G401 (cell line): ENCODE data around the gene SORL1. TPM values are rescaled to one million over a fixed set of nuclear protein-coding genes. Genes with fewer than 3 reads are reported as not detected.
"Not testable (repeated sequence)": the region's sequence is repeated elsewhere in the genome, so short reads cannot be mapped to it uniquely, and the experiment has no call there.

ENCODE experiments used
- DNase-seq: peaks from one replicate; pipeline ENCODE4 v3.0.0-alpha.2; 2015; ENCODE audit warnings: low spot score
- in situ Hi-C: cut with HindIII; loops from 2 replicates; pipeline ENCODE4 v1.10.0; 2016; ENCODE audit warnings: low sequenced_read_pairs, mixed read lengths
- total RNA-seq: library from RNA; depleted of rRNA; stranded (reverse); fragments of >200 nt; shearing (Covaris generic); gene quantifications from 2 replicates; pipeline ENCODE4 v1.2.3, GENCODE V29; 2014; rRNA removed

SORL1 gene, protein sequence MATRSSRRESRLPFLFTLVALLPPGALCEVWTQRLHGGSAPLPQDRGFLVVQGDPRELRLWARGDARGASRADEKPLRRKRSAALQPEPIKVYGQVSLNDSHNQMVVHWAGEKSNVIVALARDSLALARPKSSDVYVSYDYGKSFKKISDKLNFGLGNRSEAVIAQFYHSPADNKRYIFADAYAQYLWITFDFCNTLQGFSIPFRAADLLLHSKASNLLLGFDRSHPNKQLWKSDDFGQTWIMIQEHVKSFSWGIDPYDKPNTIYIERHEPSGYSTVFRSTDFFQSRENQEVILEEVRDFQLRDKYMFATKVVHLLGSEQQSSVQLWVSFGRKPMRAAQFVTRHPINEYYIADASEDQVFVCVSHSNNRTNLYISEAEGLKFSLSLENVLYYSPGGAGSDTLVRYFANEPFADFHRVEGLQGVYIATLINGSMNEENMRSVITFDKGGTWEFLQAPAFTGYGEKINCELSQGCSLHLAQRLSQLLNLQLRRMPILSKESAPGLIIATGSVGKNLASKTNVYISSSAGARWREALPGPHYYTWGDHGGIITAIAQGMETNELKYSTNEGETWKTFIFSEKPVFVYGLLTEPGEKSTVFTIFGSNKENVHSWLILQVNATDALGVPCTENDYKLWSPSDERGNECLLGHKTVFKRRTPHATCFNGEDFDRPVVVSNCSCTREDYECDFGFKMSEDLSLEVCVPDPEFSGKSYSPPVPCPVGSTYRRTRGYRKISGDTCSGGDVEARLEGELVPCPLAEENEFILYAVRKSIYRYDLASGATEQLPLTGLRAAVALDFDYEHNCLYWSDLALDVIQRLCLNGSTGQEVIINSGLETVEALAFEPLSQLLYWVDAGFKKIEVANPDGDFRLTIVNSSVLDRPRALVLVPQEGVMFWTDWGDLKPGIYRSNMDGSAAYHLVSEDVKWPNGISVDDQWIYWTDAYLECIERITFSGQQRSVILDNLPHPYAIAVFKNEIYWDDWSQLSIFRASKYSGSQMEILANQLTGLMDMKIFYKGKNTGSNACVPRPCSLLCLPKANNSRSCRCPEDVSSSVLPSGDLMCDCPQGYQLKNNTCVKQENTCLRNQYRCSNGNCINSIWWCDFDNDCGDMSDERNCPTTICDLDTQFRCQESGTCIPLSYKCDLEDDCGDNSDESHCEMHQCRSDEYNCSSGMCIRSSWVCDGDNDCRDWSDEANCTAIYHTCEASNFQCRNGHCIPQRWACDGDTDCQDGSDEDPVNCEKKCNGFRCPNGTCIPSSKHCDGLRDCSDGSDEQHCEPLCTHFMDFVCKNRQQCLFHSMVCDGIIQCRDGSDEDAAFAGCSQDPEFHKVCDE (N-terminal part only)
- total RNA-seq: 0.14 TPM in 1 of 2 replicates, not detected in the other

DNA sequence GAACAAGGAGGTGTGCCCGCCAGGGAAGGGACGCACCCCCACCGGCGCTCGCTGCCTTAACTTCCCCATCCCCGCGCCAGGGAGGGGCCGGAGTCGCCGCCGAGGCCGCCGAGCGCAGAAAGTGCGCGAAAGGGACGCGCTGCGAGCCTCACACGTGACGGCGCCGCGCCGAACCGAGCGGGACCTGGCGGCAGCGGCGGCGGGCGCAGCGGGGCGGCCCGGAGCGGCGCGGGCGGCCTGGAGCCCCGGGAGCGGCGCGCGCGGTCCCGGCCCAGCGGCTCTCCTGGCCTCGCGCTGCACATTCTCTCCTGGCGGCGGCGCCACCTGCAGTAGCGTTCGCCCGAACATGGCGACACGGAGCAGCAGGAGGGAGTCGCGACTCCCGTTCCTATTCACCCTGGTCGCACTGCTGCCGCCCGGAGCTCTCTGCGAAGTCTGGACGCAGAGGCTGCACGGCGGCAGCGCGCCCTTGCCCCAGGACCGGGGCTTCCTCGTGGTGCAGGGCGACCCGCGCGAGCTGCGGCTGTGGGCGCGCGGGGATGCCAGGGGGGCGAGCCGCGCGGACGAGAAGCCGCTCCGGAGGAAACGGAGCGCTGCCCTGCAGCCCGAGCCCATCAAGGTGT is at the start of gene SORL1:
Gene SORL1, plus strand, starts transcription at position 329 of the 623 bp plus-strand sequence. Its CDS starts 18 bp downstream, at position 347.
- in situ Hi-C loops: no loop called here
- DNase-seq: peak; percentile 81

DNA sequence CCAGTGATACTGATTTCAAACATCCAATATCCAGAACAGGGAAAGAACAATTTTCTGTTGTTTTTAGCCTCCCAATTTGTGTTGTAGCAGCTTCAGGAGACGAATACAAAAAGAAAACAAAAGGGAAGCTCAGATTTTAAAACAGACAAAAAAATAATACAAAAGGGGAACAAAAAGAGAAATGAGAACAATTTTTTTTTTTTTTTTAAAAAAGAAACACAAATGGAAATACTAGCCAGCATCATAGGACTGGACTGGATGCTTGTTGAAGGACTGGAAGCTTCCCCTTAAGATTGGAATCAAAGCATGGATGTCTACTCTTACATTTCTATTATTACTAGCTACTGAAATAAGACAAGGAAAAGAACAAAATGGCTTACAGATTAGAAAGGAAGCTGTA is 46.5 kb upstream of the SORL1 start:
- in situ Hi-C loops: no loop called here
- no peak for DNase-seq

DNA sequence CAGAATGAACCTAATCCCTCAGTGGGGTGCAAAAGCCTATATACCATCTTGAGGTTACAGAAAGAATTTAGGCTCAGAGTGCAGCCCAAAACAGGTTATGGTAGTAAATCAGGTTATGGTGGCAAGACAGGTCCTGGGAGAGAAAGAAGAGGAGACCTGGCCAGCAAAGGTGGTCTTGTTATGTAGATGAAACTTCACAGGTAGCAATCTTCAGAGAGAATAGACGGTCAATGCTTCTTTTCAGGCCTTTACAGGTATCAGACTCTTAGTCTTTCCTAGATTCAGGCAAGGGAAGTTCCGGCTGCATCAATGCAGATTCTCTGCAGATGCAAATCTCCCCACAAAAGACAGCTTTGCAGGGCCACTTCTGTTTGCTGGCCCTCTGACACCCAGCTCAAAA is 45.8 kb upstream of the SORL1 start:
- in situ Hi-C loops: no loop called here

GRCh38 chr11:121408830-121409229 is 43.3 kb upstream of the SORL1 start:
- in situ Hi-C loops: no loop called here

More for the DNA sequence above, 45.8 kb upstream of the SORL1 start:
- DNase-seq: no peak

DNA sequence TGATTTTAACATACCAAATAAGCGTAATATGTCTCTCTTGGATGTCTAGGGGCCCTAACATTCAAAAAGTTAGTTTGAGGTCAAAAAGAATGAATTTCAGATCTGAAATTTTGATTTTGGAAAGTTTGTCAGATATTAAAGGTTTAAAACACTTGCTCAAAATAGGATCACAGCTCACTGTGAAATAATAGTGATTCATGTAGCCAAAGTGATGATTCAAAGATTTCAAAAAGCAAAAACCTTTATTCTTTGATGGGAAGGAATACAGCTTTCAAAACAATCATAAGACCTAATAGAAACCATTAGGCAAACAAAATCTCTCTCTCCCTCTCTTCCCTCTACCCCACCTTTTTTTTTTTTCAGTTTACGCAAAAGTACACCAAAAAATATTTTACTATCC is 42.1 kb upstream of the SORL1 start:
- in situ Hi-C loops, DNase-seq: not testable (repeated sequence)

More at GRCh38 chr11:121408830-121409229, 43.3 kb upstream of the SORL1 start:
- no peak for DNase-seq

GRCh38 chr11:121411330-121411729 is 40.8 kb upstream of the SORL1 start:
- DNase-seq, in situ Hi-C loops: not testable (repeated sequence)

- DNase-seq: no peak
- in situ Hi-C loops: no loop called here
Observed at GRCh38 chr11:121412000-121412587, 40.0 kb upstream of the SORL1 start.

DNA sequence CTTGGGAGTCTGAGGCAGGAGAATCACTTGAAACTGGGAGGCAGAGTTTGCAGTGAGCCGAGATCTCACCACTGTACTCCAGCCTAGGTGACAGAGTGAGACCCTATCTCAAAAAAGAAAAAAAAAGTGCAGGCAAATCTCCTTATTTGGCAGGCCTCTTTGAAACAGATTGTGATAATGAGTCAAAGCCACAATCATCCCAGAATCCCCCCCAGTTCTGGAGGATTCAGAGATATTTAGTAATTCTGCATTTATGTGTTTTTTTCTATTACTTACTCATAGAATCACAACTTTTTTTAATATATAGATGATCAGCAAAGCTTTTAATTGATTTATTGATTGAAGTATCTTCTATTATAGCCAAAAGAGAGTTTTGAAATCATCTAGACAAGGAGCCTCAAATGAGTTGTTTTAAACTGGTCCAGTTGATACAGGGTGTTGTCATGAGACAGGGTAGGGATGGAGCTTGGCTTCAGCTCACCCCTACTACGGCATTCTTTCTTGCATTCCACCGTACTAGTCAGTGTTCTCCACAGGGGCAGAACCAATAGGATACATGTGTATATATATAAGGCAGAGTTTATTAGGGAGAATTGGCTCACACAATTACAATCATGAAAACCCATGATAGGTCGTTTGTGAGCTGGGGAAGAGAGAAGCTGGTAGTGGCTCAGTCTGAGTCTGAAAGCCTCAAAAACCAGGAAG is 39.3 kb upstream of the SORL1 start:
- no peak for DNase-seq
- in situ Hi-C loops: no loop called here

GRCh38 chr11:121414141-121414913 is 37.8 kb upstream of the SORL1 start:
- in situ Hi-C loops: no loop called here
- peak; percentile 87 for DNase-seq

DNA sequence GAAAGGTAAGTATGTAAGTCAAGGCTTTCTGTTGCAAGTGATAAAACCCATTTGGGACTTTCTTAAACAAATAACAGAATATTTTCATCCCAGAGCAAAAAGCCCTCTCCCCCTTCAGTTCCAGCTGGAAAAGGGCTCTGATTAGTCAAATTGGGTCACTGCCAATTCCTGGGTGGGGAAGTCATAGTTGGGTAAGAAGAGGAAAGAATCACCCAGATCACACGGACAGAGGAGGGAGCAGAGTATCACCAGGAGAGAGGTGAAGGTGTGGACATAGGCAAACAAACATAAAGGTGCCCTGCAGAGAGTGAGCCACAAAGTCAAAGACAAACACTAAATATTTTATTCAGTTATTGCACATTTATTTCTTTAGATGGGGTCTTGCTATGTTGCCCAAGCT is 36.3 kb upstream of the SORL1 start:
- in situ Hi-C loops: no loop called here
- DNase-seq: no peak

- peak; percentile 37 for DNase-seq
- in situ Hi-C loops: no loop called here
Observed at GRCh38 chr11:121417055-121417551, 35.0 kb upstream of the SORL1 start.

- in situ Hi-C loops: no loop called here
- DNase-seq: no peak
Observed at GRCh38 chr11:121417607-121418006, 34.5 kb upstream of the SORL1 start.

GRCh38 chr11:121418625-121419114 is 33.4 kb upstream of the SORL1 start:
- in situ Hi-C loops: no loop called here
- no peak for DNase-seq

- in situ Hi-C loops: no loop called here
- peak; percentile 30 for DNase-seq
Observed at GRCh38 chr11:121419836-121420235, 32.3 kb upstream of the SORL1 start.

GRCh38 chr11:121420398-121420797 is 31.7 kb upstream of the SORL1 start:
- in situ Hi-C loops: no loop called here
- DNase-seq: no peak

DNA sequence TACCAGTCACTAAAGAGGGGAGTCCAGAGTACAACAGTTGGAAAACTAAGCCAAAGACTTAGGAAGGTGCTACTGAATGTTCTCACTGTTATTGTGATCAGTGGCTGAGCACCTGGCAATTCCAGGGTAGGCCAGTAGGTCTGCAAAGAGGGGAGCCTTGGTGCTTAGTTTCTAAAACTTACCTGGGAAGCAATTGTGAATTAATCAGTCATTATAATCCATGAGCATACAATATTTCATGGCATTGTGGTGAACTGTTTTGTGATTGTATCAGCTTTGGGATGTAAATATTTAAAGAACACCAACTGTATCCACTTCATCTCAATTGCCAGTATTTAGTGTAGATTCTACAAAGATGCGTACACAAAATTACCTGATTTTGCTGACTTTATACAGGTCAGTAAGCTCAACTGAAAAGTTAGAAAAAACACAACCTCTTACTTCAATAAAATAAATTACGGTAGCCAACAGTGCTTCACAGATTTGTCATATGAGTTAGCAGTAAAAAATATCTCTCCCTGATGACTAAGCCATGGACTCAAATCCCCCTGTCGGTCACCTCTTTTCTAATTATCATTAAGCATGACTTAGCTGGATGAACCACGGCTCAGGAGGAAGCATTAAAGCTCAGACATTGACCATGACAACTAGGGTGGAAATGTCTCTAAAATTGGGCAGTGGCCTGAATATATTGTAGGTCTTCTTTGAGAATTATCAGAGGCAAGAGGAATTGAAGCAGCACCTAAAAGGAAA is 30.8 kb upstream of the SORL1 start:
- in situ Hi-C loops: no loop called here

More for the DNA sequence above, 30.8 kb upstream of the SORL1 start:
- DNase-seq: no peak
